Measurements from ENCODE around the gene PPM1E. TPM values are rescaled to one million over a fixed set of nuclear protein-coding genes. Genes with fewer than 3 reads are reported as not detected.

Gene PPM1E
- total RNA-seq, 2 experiments from 2014 or later, result not detected

DNA sequence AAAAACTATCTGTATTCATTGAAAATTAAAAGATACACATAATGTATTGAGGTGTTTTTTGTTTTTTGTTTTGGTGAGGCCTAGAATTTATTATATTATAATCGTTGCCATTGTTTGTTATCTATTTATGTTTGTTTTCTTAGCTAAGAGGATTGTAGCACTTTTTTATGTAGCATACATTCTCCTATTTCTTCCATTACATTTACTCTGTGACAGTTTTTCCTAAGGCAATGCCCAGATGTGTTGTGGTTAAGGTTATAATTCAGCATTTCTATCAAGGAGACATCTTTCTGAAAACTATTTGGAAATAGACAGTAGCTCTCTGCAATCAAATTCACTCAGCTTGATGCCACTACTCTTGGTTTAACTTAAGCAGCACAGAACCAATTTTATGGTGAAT is 161.6 kb downstream of the PPM1E start:
- TF ChIP-seq, protein P1, sequence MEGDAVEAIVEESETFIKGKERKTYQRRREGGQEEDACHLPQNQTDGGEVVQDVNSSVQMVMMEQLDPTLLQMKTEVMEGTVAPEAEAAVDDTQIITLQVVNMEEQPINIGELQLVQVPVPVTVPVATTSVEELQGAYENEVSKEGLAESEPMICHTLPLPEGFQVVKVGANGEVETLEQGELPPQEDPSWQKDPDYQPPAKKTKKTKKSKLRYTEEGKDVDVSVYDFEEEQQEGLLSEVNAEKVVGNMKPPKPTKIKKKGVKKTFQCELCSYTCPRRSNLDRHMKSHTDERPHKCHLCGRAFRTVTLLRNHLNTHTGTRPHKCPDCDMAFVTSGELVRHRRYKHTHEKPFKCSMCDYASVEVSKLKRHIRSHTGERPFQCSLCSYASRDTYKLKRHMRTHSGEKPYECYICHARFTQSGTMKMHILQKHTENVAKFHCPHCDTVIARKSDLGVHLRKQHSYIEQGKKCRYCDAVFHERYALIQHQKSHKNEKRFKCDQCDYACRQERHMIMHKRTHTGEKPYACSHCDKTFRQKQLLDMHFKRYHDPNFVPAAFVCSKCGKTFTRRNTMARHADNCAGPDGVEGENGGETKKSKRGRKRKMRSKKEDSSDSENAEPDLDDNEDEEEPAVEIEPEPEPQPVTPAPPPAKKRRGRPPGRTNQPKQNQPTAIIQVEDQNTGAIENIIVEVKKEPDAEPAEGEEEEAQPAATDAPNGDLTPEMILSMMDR (IDR thresholded peaks at IDR 0.05), result no peak
- Histone ChIP-seq H3K36me3 (ENCODE audit: insufficient read depth, low read length) (no peaks in the 10 kb centered on the region), H3K27ac (ENCODE audit: low read depth in 1 of 2, low read length in 2 of 2) (no peak overlapping the region), H3K27me3 (ENCODE audit: control insufficient read depth in 1 of 2, insufficient read depth in 2 of 2, low read length in 2 of 2) (peaks cover 0 to 4% of the 10 kb centered on the region in 2 experiments), H3K4me3 (ENCODE audit: low read length) (no peak overlapping the region), H3K9me3 (ENCODE audit: control insufficient read depth in 1 of 2, insufficient read depth in 1 of 2, low read length in 2 of 2) (peaks cover 0 to 5% of the 10 kb centered on the region in 2 experiments), H3K4me1 (ENCODE audit: insufficient read depth, low read length) (no peaks in the 10 kb centered on the region)
- intact Hi-C loops (cut with DNase I, micrococcal nuclease), result no loop called here
- Mint-ChIP-seq H3K9me3 (peaks cover under 1% of the 10 kb centered on the region), H3K27me3 (peaks cover 22% of the 10 kb centered on the region), H3K4me3 (no peak overlapping the region), H3K27ac (no peak overlapping the region), H3K36me3 (ENCODE audit: low read depth) (no peaks in the 10 kb centered on the region), H3K4me1 (ENCODE audit: low read depth) (no peaks in the 10 kb centered on the region)
- DNase-seq (no peak), ATAC-seq (ENCODE audit: poor library complexity) (no peak)
- ChIA-PET POLR2A (no interaction called here), CTCF (no interaction called here)

DNA sequence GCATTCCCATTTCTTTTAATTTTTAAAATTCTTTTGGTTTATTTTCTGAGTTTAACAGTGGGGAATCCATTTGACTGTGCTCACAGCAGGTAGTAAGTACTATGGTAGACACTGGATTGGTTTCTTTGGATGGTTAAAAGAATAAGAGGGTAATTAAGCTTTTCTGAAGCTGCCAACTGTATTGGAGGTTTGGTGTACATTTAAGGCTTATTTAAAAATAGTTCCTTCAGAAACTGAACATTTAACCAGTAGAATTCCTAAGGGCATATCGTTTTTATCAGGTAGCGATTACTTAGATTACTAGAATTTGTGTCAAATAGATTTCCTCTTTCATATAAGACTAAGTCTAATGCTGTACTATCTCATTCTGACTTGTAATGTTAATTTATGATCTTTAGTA is 162.4 kb downstream of the PPM1E start:
- no peaks in the 10 kb centered on the region for H3K4me1 Mint-ChIP-seq (ENCODE audit: low read depth)
- no peaks in the 10 kb centered on the region for H3K9me3 Mint-ChIP-seq
- Histone ChIP-seq H3K27ac (ENCODE audit: low read depth in 1 of 2, low read length in 2 of 2) (no peak overlapping the region), H3K9me3 (ENCODE audit: control insufficient read depth in 1 of 2, insufficient read depth in 1 of 2, low read length in 2 of 2) (no peaks in the 10 kb centered on the region), H3K27me3 (ENCODE audit: control insufficient read depth in 1 of 2, insufficient read depth in 2 of 2, low read length in 2 of 2) (peaks cover 0 to 3% of the 10 kb centered on the region in 2 experiments), H3K36me3 (ENCODE audit: insufficient read depth, low read length) (no peaks in the 10 kb centered on the region), H3K4me1 (ENCODE audit: insufficient read depth, low read length) (no peaks in the 10 kb centered on the region), H3K4me3 (ENCODE audit: low read length) (no peak overlapping the region)
- TF ChIP-seq, protein P1 (IDR thresholded peaks at IDR 0.05), result no peak
- ChIA-PET CTCF (no interaction called here), POLR2A (no interaction called here)
- no peak for ATAC-seq (ENCODE audit: poor library complexity)
- no peak overlapping the region for H3K27ac Mint-ChIP-seq
- DNase-seq, result no peak
- H3K4me3 Mint-ChIP-seq, result no peak overlapping the region
- intact Hi-C loops (cut with DNase I, micrococcal nuclease), result no loop called here
- H3K36me3 Mint-ChIP-seq (ENCODE audit: low read depth), result no peaks in the 10 kb centered on the region
- H3K27me3 Mint-ChIP-seq, result peaks cover 20% of the 10 kb centered on the region

DNA sequence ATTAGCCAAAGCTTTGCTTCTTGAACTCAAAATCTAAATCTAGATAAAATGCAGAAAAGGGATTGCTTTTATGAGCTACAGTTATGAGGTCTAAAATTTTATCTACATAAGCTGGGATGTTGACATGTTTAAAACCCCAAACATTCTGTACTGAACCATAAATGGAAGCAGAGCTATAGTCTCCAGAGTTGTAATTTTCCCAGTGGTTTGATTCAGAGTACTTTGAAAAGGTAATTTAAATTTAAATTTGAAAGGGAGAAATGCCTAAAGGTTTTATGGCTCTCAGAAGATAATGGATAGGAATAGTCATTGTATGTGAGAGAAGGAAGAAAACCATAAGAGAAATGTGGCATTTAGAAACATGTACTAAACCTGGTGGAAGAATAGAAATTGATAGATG is 163.2 kb downstream of the PPM1E start:
- CTCF ChIA-PET, result no interaction called here
- H3K4me1 ChIP-seq (ENCODE audit: insufficient read depth, low read length), result no peaks in the 10 kb centered on the region
- ATAC-seq (ENCODE audit: poor library complexity), result no peak

More for the DNA sequence above, 163.2 kb downstream of the PPM1E start:
- H3K27ac ChIP-seq (ENCODE audit: low read depth in 1 of 2, low read length in 2 of 2), result no peak overlapping the region
- H3K27ac Mint-ChIP-seq, result no peak overlapping the region
- no peaks in the 10 kb centered on the region for H3K4me1 Mint-ChIP-seq (ENCODE audit: low read depth)
- H3K9me3 Mint-ChIP-seq, result no peaks in the 10 kb centered on the region
- POLR2A ChIA-PET, result no interaction called here
- peaks cover 0 to 3% of the 10 kb centered on the region in 2 experiments for H3K27me3 ChIP-seq (ENCODE audit: control insufficient read depth in 1 of 2, insufficient read depth in 2 of 2, low read length in 2 of 2)
- no peak overlapping the region for H3K4me3 Mint-ChIP-seq
- DNase-seq, result no peak
- H3K27me3 Mint-ChIP-seq, result peaks cover 20% of the 10 kb centered on the region
- TF ChIP-seq, protein P1 (IDR thresholded peaks at IDR 0.05), result no peak
- intact Hi-C loops (cut with DNase I, micrococcal nuclease), result no loop called here
- H3K4me3 ChIP-seq (ENCODE audit: low read length), result no peak overlapping the region
- no peaks in the 10 kb centered on the region for H3K9me3 ChIP-seq (ENCODE audit: control insufficient read depth in 1 of 2, insufficient read depth in 1 of 2, low read length in 2 of 2)
- H3K36me3 ChIP-seq (ENCODE audit: insufficient read depth, low read length), result no peaks in the 10 kb centered on the region
- H3K36me3 Mint-ChIP-seq (ENCODE audit: low read depth), result no peaks in the 10 kb centered on the region

All from CD4-positive, alpha-beta T cell (primary cell).